Kidney epithelial cell (primary cell): ENCODE measurements around the gene HMCN1. TPM values are rescaled to one million over a fixed set of nuclear protein-coding genes. Genes with fewer than 3 reads are reported as not detected.
"Not testable (repeated sequence)": the region's sequence is repeated elsewhere in the genome, so short reads cannot be mapped to it uniquely, and the experiment has no call there.

ENCODE experiments used
- DNase-seq: peaks from one replicate; pipeline ENCODE4 v3.0.0-alpha.2; 2010; ENCODE audit warnings: low read depth
- H3K27me3 ChIP-seq: 2 replicates; pipeline ENCODE4 v1.6.0; 2011; ENCODE audit warnings: low read length; ENCODE audit not compliant: control insufficient read depth, insufficient read depth
- H3K36me3 ChIP-seq: 2 replicates; pipeline ENCODE4 v1.5.1; 2011; ENCODE audit warnings: low read length; ENCODE audit not compliant: control insufficient read depth, insufficient read depth
- H3K4me3 ChIP-seq: 2 replicates; pipeline ENCODE4 v1.5.1; 2011; ENCODE audit warnings: low read depth, mild to moderate bottlenecking, control low read depth, low read length
- CTCF ChIP-seq: IDR thresholded peaks from 2 replicates; pipeline ENCODE4 v1.5.1; 2011; ENCODE audit warnings: mild to moderate bottlenecking, moderate library complexity, low read length, control low read depth, inconsistent platforms; ENCODE audit not compliant: insufficient read depth, poor library complexity, severe bottlenecking
- total RNA-seq: library from RNA; depleted of rRNA; stranded (reverse); fragments of >200 nt; gene quantifications from 2 replicates; pipeline ENCODE4 v1.2.3, GENCODE V29; 2015

Gene HMCN1
- total RNA-seq, 1 donor from 2014 or later, result 1.3 TPM

- Histone ChIP-seq H3K27me3 (no peaks in the 10 kb centered on the region), H3K4me3 (no peak overlapping the region), H3K36me3 (no peaks in the 10 kb centered on the region)
- DNase-seq, result no peak
- no peak for TF ChIP-seq CTCF
These were observed 54.2 kb downstream of the HMCN1 start for GRCh38 chr1:185788386-185788785.

GRCh38 chr1:185789501-185790193 lies 55.5 kb downstream of the HMCN1 start:
- no peak for DNase-seq
- Histone ChIP-seq H3K4me3 (no peak overlapping the region), H3K27me3 (no peaks in the 10 kb centered on the region), H3K36me3 (no peaks in the 10 kb centered on the region)
- no peak for TF ChIP-seq CTCF

GRCh38 chr1:185790194-185790735 lies 56.1 kb downstream of the HMCN1 start:
- no peak for TF ChIP-seq CTCF
- Histone ChIP-seq H3K36me3 (no peaks in the 10 kb centered on the region), H3K27me3 (no peaks in the 10 kb centered on the region), H3K4me3 (no peak overlapping the region)
- no peak for DNase-seq

DNA sequence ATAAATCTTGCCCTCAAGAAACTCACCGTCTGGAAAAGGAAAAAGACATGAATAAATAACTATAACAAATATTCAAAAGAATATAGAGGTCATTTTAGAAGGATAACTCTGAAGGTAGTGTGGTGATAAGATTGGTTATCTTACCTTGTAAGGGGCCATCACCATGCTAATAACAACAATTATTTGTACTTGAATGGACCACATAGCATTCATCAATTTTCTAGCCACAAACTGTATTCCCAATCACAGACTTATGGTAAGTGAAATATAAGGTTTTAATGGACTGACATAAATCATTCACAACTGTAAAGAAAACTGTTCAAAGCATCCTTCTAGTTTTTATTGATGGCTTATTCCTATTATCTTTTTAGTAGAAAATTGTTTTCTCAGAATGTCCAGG lies 57.8 kb downstream of the HMCN1 start:
- no peak overlapping the region for H3K4me3 ChIP-seq
- no peaks in the 10 kb centered on the region for H3K27me3 ChIP-seq
- no peak for DNase-seq
- H3K36me3 ChIP-seq, result no peaks in the 10 kb centered on the region
- no peak for TF ChIP-seq CTCF

DNA sequence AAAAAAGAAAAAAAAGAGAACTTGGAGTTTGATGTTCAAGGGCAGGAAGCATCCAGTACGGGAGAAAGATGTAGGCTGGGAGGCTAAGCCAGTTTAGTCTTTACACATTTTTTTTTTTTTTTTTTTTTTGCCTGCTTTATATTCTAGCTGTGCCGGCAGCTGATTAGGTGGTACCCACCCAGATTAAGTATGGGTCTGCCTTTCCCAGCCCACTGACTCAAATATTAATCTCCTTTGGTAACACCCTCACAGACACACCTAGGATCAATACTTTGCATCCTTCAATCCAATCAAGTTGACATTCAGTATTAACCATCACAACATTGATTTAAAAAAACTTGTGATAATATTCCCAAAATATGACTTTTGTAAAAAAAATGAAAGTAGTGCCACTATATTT lies 60.3 kb downstream of the HMCN1 start:
- H3K36me3 ChIP-seq, DNase-seq, H3K4me3 ChIP-seq, H3K27me3 ChIP-seq: not testable (repeated sequence)

- no peak for DNase-seq
- H3K27me3 ChIP-seq, result no peaks in the 10 kb centered on the region
- no peak for TF ChIP-seq CTCF
- no peaks in the 10 kb centered on the region for H3K36me3 ChIP-seq
- H3K4me3 ChIP-seq, result no peak overlapping the region
These were observed 61.0 kb downstream of the HMCN1 start for GRCh38 chr1:185795181-185795580.
